ENCODE data around the gene STK10. TPM values are rescaled to one million over a fixed set of nuclear protein-coding genes. Genes with fewer than 3 reads are reported as not detected.
"Not testable (repeated sequence)": the region's sequence is repeated elsewhere in the genome, so short reads cannot be mapped to it uniquely, and the experiment has no call there.

Gene STK10
- polyA plus RNA-seq, 1 donor (not counting 4 experiments of a cell fraction or from before 2014, with no cell fraction given), result 19.8 TPM

- H3K9ac ChIP-seq (ENCODE audit: control insufficient read depth, extremely low read depth, insufficient read depth, low read length), result no peak overlapping the region
- H3K9me3 ChIP-seq (ENCODE audit: control insufficient read depth, low read depth, low read length), result no peaks in the 10 kb centered on the region
- no peaks in the 10 kb centered on the region for H3K27me3 ChIP-seq (ENCODE audit: control insufficient read depth, extremely low read depth, insufficient read depth, low read length)
- H3K4me2 ChIP-seq (ENCODE audit: control insufficient read depth, extremely low read depth, insufficient read depth, low read depth, low read length), result no peak overlapping the region
- DNase-seq (ENCODE audit: low read depth, low spot score) (no peak), FAIRE-seq (no peak)
- no peak overlapping the region for H2AFZ ChIP-seq (ENCODE audit: control insufficient read depth, low read length)
- no peak overlapping the region for H3K4me3 ChIP-seq (ENCODE audit: control insufficient read depth in 2 of 3, extremely low read depth in 1 of 3, insufficient read depth in 2 of 3, low read depth in 1 of 3, low read length in 3 of 3)
- peaks cover 4% of the 10 kb centered on the region for H4K20me1 ChIP-seq (ENCODE audit: control insufficient read depth, extremely low read depth, insufficient read depth, low read length)
- H3K4me1 ChIP-seq (ENCODE audit: control insufficient read depth, extremely low read depth, insufficient read depth, low read length), result no peaks in the 10 kb centered on the region
- dilution Hi-C loops (cut with MboI; ENCODE audit: extremely low pct_ligation_motif_present, low sequenced_read_pairs), result no loop called here
- H3K79me2 ChIP-seq (ENCODE audit: control insufficient read depth, insufficient read depth, low read length), result peaks cover 42% of the 10 kb centered on the region
- H3K36me3 ChIP-seq (ENCODE audit: control insufficient read depth in 2 of 2, extremely low read depth in 1 of 2, insufficient read depth in 2 of 2, low read length in 2 of 2), result peaks cover 13 to 37% of the 10 kb centered on the region in 2 experiments
- no peak for TF ChIP-seq EZH2 (IDR thresholded peaks at IDR 0.05; ENCODE audit: low read length)
- no peak for TF ChIP-seq CTCF (optimal IDR thresholded peaks at IDR 0.05 in 1 of 3, IDR thresholded peaks at IDR 0.05 in 1 of 3, conservative IDR thresholded peaks at IDR 0.05 in 1 of 3; ENCODE audit: extremely low read depth in 1 of 3, insufficient read depth in 2 of 3, low read length in 3 of 3)
- H3K27ac ChIP-seq (ENCODE audit: control insufficient read depth, insufficient read depth, low read length), result no peak overlapping the region
- no peaks in the 10 kb centered on the region for H3K9me1 ChIP-seq (ENCODE audit: control insufficient read depth, extremely low read depth, insufficient read depth, low read length)
These were observed 31.5 kb downstream of the STK10 start for GRCh38 chr5:172156541-172156994.

DNA sequence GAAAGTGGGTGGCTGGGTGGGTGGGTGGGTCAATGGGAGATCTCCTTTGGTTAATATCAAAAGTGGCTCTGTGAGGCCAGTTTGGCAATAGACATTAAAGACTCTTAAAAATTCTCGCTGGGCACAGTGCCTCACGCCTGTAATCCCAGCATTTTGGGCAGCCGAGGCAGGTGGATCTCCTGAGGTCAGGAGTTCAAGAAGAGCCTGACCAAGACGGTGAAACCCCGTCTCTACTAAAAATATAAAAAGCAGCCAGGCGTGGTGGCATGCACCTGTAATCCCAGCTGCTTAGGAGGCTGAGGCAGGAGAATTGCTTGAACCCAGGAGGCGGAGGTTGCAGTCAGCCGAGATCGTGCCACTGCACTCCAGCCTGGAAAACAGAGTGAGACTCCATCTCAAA lies 32.9 kb downstream of the STK10 start:
- H3K9ac ChIP-seq (ENCODE audit: control insufficient read depth, extremely low read depth, insufficient read depth, low read length); H3K4me2 ChIP-seq (ENCODE audit: control insufficient read depth, extremely low read depth, insufficient read depth, low read depth, low read length); H3K27ac ChIP-seq (ENCODE audit: control insufficient read depth, insufficient read depth, low read length); H3K4me1 ChIP-seq (ENCODE audit: control insufficient read depth, extremely low read depth, insufficient read depth, low read length); DNase-seq (ENCODE audit: low read depth, low spot score); H3K4me3 ChIP-seq (ENCODE audit: control insufficient read depth in 2 of 3, extremely low read depth in 1 of 3, insufficient read depth in 2 of 3, low read depth in 1 of 3, low read length in 3 of 3); H2AFZ ChIP-seq (ENCODE audit: control insufficient read depth, low read length); H3K27me3 ChIP-seq (ENCODE audit: control insufficient read depth, extremely low read depth, insufficient read depth, low read length); FAIRE-seq; H3K9me3 ChIP-seq (ENCODE audit: control insufficient read depth, low read depth, low read length); H4K20me1 ChIP-seq (ENCODE audit: control insufficient read depth, extremely low read depth, insufficient read depth, low read length); H3K9me1 ChIP-seq (ENCODE audit: control insufficient read depth, extremely low read depth, insufficient read depth, low read length); dilution Hi-C loops (cut with MboI; ENCODE audit: extremely low pct_ligation_motif_present, low sequenced_read_pairs): not testable (repeated sequence)
- peaks cover 16 to 35% of the 10 kb centered on the region in 2 experiments for H3K36me3 ChIP-seq (ENCODE audit: control insufficient read depth in 2 of 2, extremely low read depth in 1 of 2, insufficient read depth in 2 of 2, low read length in 2 of 2)
- peaks cover 38% of the 10 kb centered on the region for H3K79me2 ChIP-seq (ENCODE audit: control insufficient read depth, insufficient read depth, low read length)

DNA sequence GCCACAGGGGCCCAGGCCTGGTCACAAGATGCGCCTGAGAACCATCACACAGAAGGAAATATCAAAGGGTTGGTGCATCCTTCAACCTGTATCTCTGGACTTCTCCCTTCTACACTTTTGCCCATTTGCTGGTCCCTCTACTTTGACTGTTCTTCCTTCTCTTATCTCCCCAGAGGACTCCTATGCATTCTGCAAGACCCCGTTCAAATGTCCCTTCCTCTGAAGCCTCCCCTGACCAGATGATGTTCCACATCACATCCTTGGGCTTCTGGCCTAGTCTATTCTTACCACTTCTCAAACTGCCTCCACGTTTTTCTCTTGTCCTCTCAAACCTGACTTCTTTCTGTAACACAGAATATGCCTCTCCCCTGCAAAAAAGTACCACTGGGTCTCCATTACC lies 34.3 kb downstream of the STK10 start:
- H2AFZ ChIP-seq (ENCODE audit: control insufficient read depth, low read length), result no peak overlapping the region
- TF ChIP-seq CTCF (optimal IDR thresholded peaks at IDR 0.05 in 1 of 3, IDR thresholded peaks at IDR 0.05 in 1 of 3, conservative IDR thresholded peaks at IDR 0.05 in 1 of 3; ENCODE audit: extremely low read depth in 1 of 3, insufficient read depth in 2 of 3, low read length in 3 of 3), result no peak
- no peak for TF ChIP-seq EZH2 (IDR thresholded peaks at IDR 0.05; ENCODE audit: low read length)
- DNase-seq (ENCODE audit: low read depth, low spot score), result no peak
- no peak overlapping the region for H3K4me3 ChIP-seq (ENCODE audit: control insufficient read depth in 2 of 3, extremely low read depth in 1 of 3, insufficient read depth in 2 of 3, low read depth in 1 of 3, low read length in 3 of 3)
- no peaks in the 10 kb centered on the region for H3K27me3 ChIP-seq (ENCODE audit: control insufficient read depth, extremely low read depth, insufficient read depth, low read length)
- H4K20me1 ChIP-seq (ENCODE audit: control insufficient read depth, extremely low read depth, insufficient read depth, low read length), result no peaks in the 10 kb centered on the region
- no peaks in the 10 kb centered on the region for H3K4me1 ChIP-seq (ENCODE audit: control insufficient read depth, extremely low read depth, insufficient read depth, low read length)
- H3K9me1 ChIP-seq (ENCODE audit: control insufficient read depth, extremely low read depth, insufficient read depth, low read length), result no peaks in the 10 kb centered on the region
- peaks cover 16 to 33% of the 10 kb centered on the region in 2 experiments for H3K36me3 ChIP-seq (ENCODE audit: control insufficient read depth in 2 of 2, extremely low read depth in 1 of 2, insufficient read depth in 2 of 2, low read length in 2 of 2)
- H3K27ac ChIP-seq (ENCODE audit: control insufficient read depth, insufficient read depth, low read length), result no peak overlapping the region
- dilution Hi-C loops (cut with MboI; ENCODE audit: extremely low pct_ligation_motif_present, low sequenced_read_pairs), result no loop called here
- H3K4me2 ChIP-seq (ENCODE audit: control insufficient read depth, extremely low read depth, insufficient read depth, low read depth, low read length), result no peak overlapping the region
- no peak for FAIRE-seq
- H3K9me3 ChIP-seq (ENCODE audit: control insufficient read depth, low read depth, low read length), result no peaks in the 10 kb centered on the region
- H3K79me2 ChIP-seq (ENCODE audit: control insufficient read depth, insufficient read depth, low read length), result peaks cover 37% of the 10 kb centered on the region
- no peak overlapping the region for H3K9ac ChIP-seq (ENCODE audit: control insufficient read depth, extremely low read depth, insufficient read depth, low read length)
